ENCODE results near the gene CDC42BPB.

DNA sequence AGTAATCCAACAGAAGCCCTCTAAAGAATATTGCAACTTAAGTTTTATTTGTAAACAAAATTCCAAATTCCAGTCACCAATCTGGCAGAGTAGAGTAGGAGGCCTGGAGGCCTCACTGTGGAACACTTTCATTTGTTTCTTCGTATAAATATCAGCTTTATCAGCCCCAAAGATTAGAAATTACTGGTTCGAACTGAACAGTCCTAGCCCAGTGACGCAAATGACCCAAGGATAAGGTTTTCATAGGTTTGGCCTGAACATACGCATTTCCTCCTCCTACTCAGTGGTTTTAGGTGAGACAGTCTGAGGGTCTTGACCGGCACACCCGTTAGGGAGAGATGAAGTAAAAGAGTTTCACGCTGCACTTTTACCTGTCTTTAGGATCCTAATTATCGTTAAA is 1.7 kb downstream of the CDC42BPB start:
- TF ChIP-seq POLR2A (IDR thresholded peaks at IDR 0.05; ENCODE audit: low read depth), result no peak
- TF ChIP-seq, protein P1, sequence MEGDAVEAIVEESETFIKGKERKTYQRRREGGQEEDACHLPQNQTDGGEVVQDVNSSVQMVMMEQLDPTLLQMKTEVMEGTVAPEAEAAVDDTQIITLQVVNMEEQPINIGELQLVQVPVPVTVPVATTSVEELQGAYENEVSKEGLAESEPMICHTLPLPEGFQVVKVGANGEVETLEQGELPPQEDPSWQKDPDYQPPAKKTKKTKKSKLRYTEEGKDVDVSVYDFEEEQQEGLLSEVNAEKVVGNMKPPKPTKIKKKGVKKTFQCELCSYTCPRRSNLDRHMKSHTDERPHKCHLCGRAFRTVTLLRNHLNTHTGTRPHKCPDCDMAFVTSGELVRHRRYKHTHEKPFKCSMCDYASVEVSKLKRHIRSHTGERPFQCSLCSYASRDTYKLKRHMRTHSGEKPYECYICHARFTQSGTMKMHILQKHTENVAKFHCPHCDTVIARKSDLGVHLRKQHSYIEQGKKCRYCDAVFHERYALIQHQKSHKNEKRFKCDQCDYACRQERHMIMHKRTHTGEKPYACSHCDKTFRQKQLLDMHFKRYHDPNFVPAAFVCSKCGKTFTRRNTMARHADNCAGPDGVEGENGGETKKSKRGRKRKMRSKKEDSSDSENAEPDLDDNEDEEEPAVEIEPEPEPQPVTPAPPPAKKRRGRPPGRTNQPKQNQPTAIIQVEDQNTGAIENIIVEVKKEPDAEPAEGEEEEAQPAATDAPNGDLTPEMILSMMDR (IDR thresholded peaks at IDR 0.05), result no peak

All from esophagus muscularis mucosa (tissue), 3 donors.